ENCODE measurements around the gene BMPR1A.

Gene BMPR1A

GRCh38 chr10:86813982-86814381, 57.6 kb downstream of the BMPR1A start:
- DNase-seq: no peak

- no peak for DNase-seq
These were observed 58.7 kb downstream of the BMPR1A start for GRCh38 chr10:86815035-86815617.

- DNase-seq: no peak
These were observed 59.2 kb downstream of the BMPR1A start for GRCh38 chr10:86815640-86816039.

GRCh38 chr10:86817246-86817645, 60.8 kb downstream of the BMPR1A start:
- no peak for DNase-seq

- no peak for DNase-seq
These were observed 63.1 kb downstream of the BMPR1A start for GRCh38 chr10:86819567-86819966.

- no peak for DNase-seq
These were observed 64.1 kb downstream of the BMPR1A start for GRCh38 chr10:86820509-86820908.

- no peak for DNase-seq
These were observed 65.1 kb downstream of the BMPR1A start for GRCh38 chr10:86821388-86821999.

- DNase-seq: no peak
These were observed 67.1 kb downstream of the BMPR1A start for GRCh38 chr10:86823565-86823964.

GRCh38 chr10:86824151-86824550, 67.7 kb downstream of the BMPR1A start:
- no peak for DNase-seq

GRCh38 chr10:86825366-86825765, 68.9 kb downstream of the BMPR1A start:
- DNase-seq: no peak

GRCh38 chr10:86827639-86828038, 71.2 kb downstream of the BMPR1A start:
- DNase-seq: no peak

GRCh38 chr10:86828145-86828544, 71.7 kb downstream of the BMPR1A start:
- DNase-seq: no peak

- DNase-seq: no peak
These were observed 73.1 kb downstream of the BMPR1A start for GRCh38 chr10:86829472-86829871.

GRCh38 chr10:86830043-86830591, 73.7 kb downstream of the BMPR1A start:
- DNase-seq: no peak

- no peak for DNase-seq
These were observed 77.5 kb downstream of the BMPR1A start for GRCh38 chr10:86833969-86834368.

- no peak for DNase-seq
These were observed 79.6 kb downstream of the BMPR1A start for GRCh38 chr10:86836044-86836443.

GRCh38 chr10:86837663-86838062, 81.2 kb downstream of the BMPR1A start:
- no peak for DNase-seq

GRCh38 chr10:86840498-86840897, 84.1 kb downstream of the BMPR1A start:
- DNase-seq: no peak

GRCh38 chr10:86846088-86846487, 89.7 kb downstream of the BMPR1A start:
- DNase-seq: no peak

GRCh38 chr10:86848747-86849146, 92.3 kb downstream of the BMPR1A start:
- no peak for DNase-seq

GRCh38 chr10:86849181-86849894, 92.9 kb downstream of the BMPR1A start:
- DNase-seq: no peak

GRCh38 chr10:86850481-86850880, 94.1 kb downstream of the BMPR1A start:
- DNase-seq: no peak

GRCh38 chr10:86851328-86852207, 95.1 kb downstream of the BMPR1A start:
- DNase-seq: no peak

All from stimulated activated naive CD4-positive, alpha-beta T cell treated with Interleukin-2 at 50 U/mL for 16 hours (primary cell).